Measurements from ENCODE around the gene SLIT3.

The SLIT3 gene

GRCh38 chr5:168829922-168830417 is 471.0 kb downstream of the SLIT3 start:
- no peak for TF ChIP-seq CTCF (IDR thresholded peaks at IDR 0.05; ENCODE audit: low read depth, low read length)
- H3K4me3 ChIP-seq (ENCODE audit: low read depth, low read length) = no peak overlapping the region

GRCh38 chr5:168829044-168829443 is 471.9 kb downstream of the SLIT3 start:
- TF ChIP-seq CTCF (IDR thresholded peaks at IDR 0.05; ENCODE audit: low read depth, low read length) = no peak
- H3K4me3 ChIP-seq (ENCODE audit: low read depth, low read length) = no peak overlapping the region

- H3K4me3 ChIP-seq (ENCODE audit: low read depth, low read length) = no peak overlapping the region
- no peak for TF ChIP-seq CTCF (IDR thresholded peaks at IDR 0.05; ENCODE audit: low read depth, low read length)
Observed at GRCh38 chr5:168827636-168828035, 473.3 kb downstream of the SLIT3 start.

GRCh38 chr5:168826246-168826725 is 474.7 kb downstream of the SLIT3 start:
- H3K4me3 ChIP-seq (ENCODE audit: low read depth, low read length) = no peak overlapping the region
- TF ChIP-seq CTCF (IDR thresholded peaks at IDR 0.05; ENCODE audit: low read depth, low read length) = no peak

- no peak for TF ChIP-seq CTCF (IDR thresholded peaks at IDR 0.05; ENCODE audit: low read depth, low read length)
- no peak overlapping the region for H3K4me3 ChIP-seq (ENCODE audit: low read depth, low read length)
Observed at GRCh38 chr5:168822745-168823281, 478.1 kb downstream of the SLIT3 start.

- no peak for TF ChIP-seq CTCF (IDR thresholded peaks at IDR 0.05; ENCODE audit: low read depth, low read length)
Observed at GRCh38 chr5:168822248-168822744, 478.6 kb downstream of the SLIT3 start.

GRCh38 chr5:168820874-168821273 is 480.1 kb downstream of the SLIT3 start:
- no peak for TF ChIP-seq CTCF (IDR thresholded peaks at IDR 0.05; ENCODE audit: low read depth, low read length)
- H3K4me3 ChIP-seq (ENCODE audit: low read depth, low read length) = no peak overlapping the region

More at GRCh38 chr5:168822248-168822744, 478.6 kb downstream of the SLIT3 start:
- H3K4me3 ChIP-seq (ENCODE audit: low read depth, low read length) = no peak overlapping the region

Measured in WI38 (cell line).